ENCODE measurements around the gene VPS50. TPM values are rescaled to one million over a fixed set of nuclear protein-coding genes. Genes with fewer than 3 reads are reported as not detected.

VPS50 gene
- total and polyA plus RNA-seq, 4 donors: 4.0 to 18.2 (median 11.9) TPM

GRCh38 chr7:93258661-93259060, 26.5 kb downstream of the VPS50 start:
- TF ChIP-seq FOXA2 (IDR thresholded peaks at IDR 0.05): no peak
- no peak for TF ChIP-seq TAF1 (conservative IDR thresholded peaks at IDR 0.05)
- TF ChIP-seq FOXA1 (IDR thresholded peaks at IDR 0.05): no peak
- no peak for TF ChIP-seq RAD21 (IDR thresholded peaks at IDR 0.05)
- TF ChIP-seq SP1 (IDR thresholded peaks at IDR 0.05): no peak
- no peak for TF ChIP-seq NR2F2 (IDR thresholded peaks at IDR 0.05)
- peaks cover 2 to 5% (median 3%) of the 10 kb centered on the region in 4 donors for H3K36me3 ChIP-seq (ENCODE audit: control insufficient read depth in 4 of 4, insufficient read depth in 3 of 4, low read depth in 1 of 4, low read length in 3 of 4)

GRCh38 chr7:93262535-93262934, 30.4 kb downstream of the VPS50 start:
- 100% methylated on average over 1 of the region's 1 CpG for WGBS
- no peak for TF ChIP-seq FOXA1 (IDR thresholded peaks at IDR 0.05)
- no peak for TF ChIP-seq MAX (IDR thresholded peaks at IDR 0.05)
- no peak for TF ChIP-seq JUND (IDR thresholded peaks at IDR 0.05)
- TF ChIP-seq ZBTB33 (IDR thresholded peaks at IDR 0.05): no peak
- no peak for TF ChIP-seq YY1 (IDR thresholded peaks at IDR 0.05)
- no peak for TF ChIP-seq GABPA (IDR thresholded peaks at IDR 0.05 in 1 of 2, conservative IDR thresholded peaks at IDR 0.05 in 1 of 2)
- TF ChIP-seq EGR1 (IDR thresholded peaks at IDR 0.05; ENCODE audit: low read depth in 2 of 2): no peak
- TF ChIP-seq RAD21 (IDR thresholded peaks at IDR 0.05): no peak
- TF ChIP-seq NR2F2 (IDR thresholded peaks at IDR 0.05): no peak
- TF ChIP-seq SP1 (IDR thresholded peaks at IDR 0.05): no peak
- TF ChIP-seq ATF3 (IDR thresholded peaks at IDR 0.05): no peak
- TF ChIP-seq TAF1 (conservative IDR thresholded peaks at IDR 0.05): no peak
- no peak for TF ChIP-seq FOXA2 (IDR thresholded peaks at IDR 0.05)
- no peak for TF ChIP-seq HNF4G (IDR thresholded peaks at IDR 0.05)
- TF ChIP-seq REST (IDR thresholded peaks at IDR 0.05): no peak
- Histone ChIP-seq H3K9me3 (ENCODE audit: control insufficient read depth in 4 of 4, low read length in 3 of 4) (no peaks in the 10 kb centered on the region), H3K27me3 (ENCODE audit: control insufficient read depth in 4 of 4, insufficient read depth in 4 of 4, low read length in 3 of 4) (no peaks in the 10 kb centered on the region), H3K4me3 (ENCODE audit: low read depth in 1 of 3, low read length in 3 of 3) (no peak overlapping the region), H3K4me1 (ENCODE audit: control insufficient read depth in 4 of 4, insufficient read depth in 4 of 4, low read length in 3 of 4) (no peaks in the 10 kb centered on the region), H3K36me3 (ENCODE audit: control insufficient read depth in 4 of 4, insufficient read depth in 3 of 4, low read depth in 1 of 4, low read length in 3 of 4) (peaks cover 2 to 5% (median 3%) of the 10 kb centered on the region in 4 donors), H3K27ac (ENCODE audit: low read depth in 1 of 2, low read length in 2 of 2) (no peak overlapping the region), H3K9ac (ENCODE audit: low read depth in 1 of 2, low read length in 2 of 2) (no peak overlapping the region)
- DNase-seq (ENCODE audit: low spot score): no peak

More at GRCh38 chr7:93258661-93259060, 26.5 kb downstream of the VPS50 start:
- Histone ChIP-seq H3K27ac (ENCODE audit: low read depth in 1 of 2, low read length in 2 of 2) (no peak overlapping the region), H3K27me3 (ENCODE audit: control insufficient read depth in 4 of 4, insufficient read depth in 4 of 4, low read length in 3 of 4) (no peaks in the 10 kb centered on the region), H3K4me3 (ENCODE audit: low read depth in 1 of 3, low read length in 3 of 3) (no peak overlapping the region), H3K4me1 (ENCODE audit: control insufficient read depth in 4 of 4, insufficient read depth in 4 of 4, low read length in 3 of 4) (no peaks in the 10 kb centered on the region), H3K9me3 (ENCODE audit: control insufficient read depth in 4 of 4, low read length in 3 of 4) (no peaks in the 10 kb centered on the region), H3K9ac (ENCODE audit: low read depth in 1 of 2, low read length in 2 of 2) (no peak overlapping the region)
- no peak for DNase-seq (ENCODE audit: low spot score)

Measured in liver (tissue), 9 donors.